ENCODE results near the gene NOS1AP.

The NOS1AP gene

GRCh38 chr1:162324396-162324795 lies 254.9 kb downstream of the NOS1AP start:
- Histone ChIP-seq H3K36me3 (ENCODE audit: control insufficient read depth, insufficient read depth, low read length) (no peaks in the 10 kb centered on the region), H3K9ac (ENCODE audit: low read depth, low read length) (no peak overlapping the region), H3K27me3 (ENCODE audit: control insufficient read depth, insufficient read depth, low read length) (no peaks in the 10 kb centered on the region), H3K4me1 (ENCODE audit: control insufficient read depth, insufficient read depth, low read length) (no peaks in the 10 kb centered on the region), H3K4me3 (ENCODE audit: low read depth, low read length) (no peak overlapping the region), H3K9me3 (ENCODE audit: control insufficient read depth, insufficient read depth, low read length) (no peaks in the 10 kb centered on the region)

- H3K36me3 ChIP-seq (ENCODE audit: control insufficient read depth, insufficient read depth, low read length): no peaks in the 10 kb centered on the region
- no peak overlapping the region for H3K9ac ChIP-seq (ENCODE audit: low read depth, low read length)
- H3K9me3 ChIP-seq (ENCODE audit: control insufficient read depth, insufficient read depth, low read length): no peaks in the 10 kb centered on the region
- no peak overlapping the region for H3K4me3 ChIP-seq (ENCODE audit: low read depth, low read length)
- no peaks in the 10 kb centered on the region for H3K27me3 ChIP-seq (ENCODE audit: control insufficient read depth, insufficient read depth, low read length)
- H3K4me1 ChIP-seq (ENCODE audit: control insufficient read depth, insufficient read depth, low read length): no peaks in the 10 kb centered on the region
These were observed 257.1 kb downstream of the NOS1AP start for GRCh38 chr1:162326559-162326958.

- no peaks in the 10 kb centered on the region for H3K9me3 ChIP-seq (ENCODE audit: control insufficient read depth, insufficient read depth, low read length)
- H3K4me1 ChIP-seq (ENCODE audit: control insufficient read depth, insufficient read depth, low read length): no peaks in the 10 kb centered on the region
- H3K36me3 ChIP-seq (ENCODE audit: control insufficient read depth, insufficient read depth, low read length): no peaks in the 10 kb centered on the region
- H3K4me3 ChIP-seq (ENCODE audit: low read depth, low read length): no peak overlapping the region
- no peak overlapping the region for H3K9ac ChIP-seq (ENCODE audit: low read depth, low read length)
- no peaks in the 10 kb centered on the region for H3K27me3 ChIP-seq (ENCODE audit: control insufficient read depth, insufficient read depth, low read length)
These were observed 257.8 kb downstream of the NOS1AP start for GRCh38 chr1:162327144-162327787.

GRCh38 chr1:162327788-162328165 lies 258.3 kb downstream of the NOS1AP start:
- Histone ChIP-seq H3K9me3 (ENCODE audit: control insufficient read depth, insufficient read depth, low read length) (no peaks in the 10 kb centered on the region), H3K4me3 (ENCODE audit: low read depth, low read length) (no peak overlapping the region), H3K36me3 (ENCODE audit: control insufficient read depth, insufficient read depth, low read length) (no peaks in the 10 kb centered on the region), H3K4me1 (ENCODE audit: control insufficient read depth, insufficient read depth, low read length) (no peaks in the 10 kb centered on the region), H3K27me3 (ENCODE audit: control insufficient read depth, insufficient read depth, low read length) (no peaks in the 10 kb centered on the region), H3K9ac (ENCODE audit: low read depth, low read length) (no peak overlapping the region)

GRCh38 chr1:162328512-162328911 lies 259.0 kb downstream of the NOS1AP start:
- Histone ChIP-seq H3K27me3 (ENCODE audit: control insufficient read depth, insufficient read depth, low read length) (no peaks in the 10 kb centered on the region), H3K9me3 (ENCODE audit: control insufficient read depth, insufficient read depth, low read length) (no peaks in the 10 kb centered on the region), H3K36me3 (ENCODE audit: control insufficient read depth, insufficient read depth, low read length) (no peaks in the 10 kb centered on the region), H3K9ac (ENCODE audit: low read depth, low read length) (no peak overlapping the region), H3K4me1 (ENCODE audit: control insufficient read depth, insufficient read depth, low read length) (no peaks in the 10 kb centered on the region), H3K4me3 (ENCODE audit: low read depth, low read length) (no peak overlapping the region)

GRCh38 chr1:162329826-162330225 lies 260.3 kb downstream of the NOS1AP start:
- Histone ChIP-seq H3K4me1 (ENCODE audit: control insufficient read depth, insufficient read depth, low read length) (peaks cover 2% of the 10 kb centered on the region), H3K9ac (ENCODE audit: low read depth, low read length) (no peak overlapping the region), H3K4me3 (ENCODE audit: low read depth, low read length) (no peak overlapping the region), H3K9me3 (ENCODE audit: control insufficient read depth, insufficient read depth, low read length) (no peaks in the 10 kb centered on the region), H3K27me3 (ENCODE audit: control insufficient read depth, insufficient read depth, low read length) (no peaks in the 10 kb centered on the region), H3K36me3 (ENCODE audit: control insufficient read depth, insufficient read depth, low read length) (no peaks in the 10 kb centered on the region)

GRCh38 chr1:162333991-162334390 lies 264.5 kb downstream of the NOS1AP start:
- peaks cover 2% of the 10 kb centered on the region for H3K4me1 ChIP-seq (ENCODE audit: control insufficient read depth, insufficient read depth, low read length)
- no peaks in the 10 kb centered on the region for H3K36me3 ChIP-seq (ENCODE audit: control insufficient read depth, insufficient read depth, low read length)
- no peak overlapping the region for H3K4me3 ChIP-seq (ENCODE audit: low read depth, low read length)
- H3K9me3 ChIP-seq (ENCODE audit: control insufficient read depth, insufficient read depth, low read length): no peaks in the 10 kb centered on the region
- no peak overlapping the region for H3K9ac ChIP-seq (ENCODE audit: low read depth, low read length)
- no peaks in the 10 kb centered on the region for H3K27me3 ChIP-seq (ENCODE audit: control insufficient read depth, insufficient read depth, low read length)

GRCh38 chr1:162335126-162335525 lies 265.6 kb downstream of the NOS1AP start:
- Histone ChIP-seq H3K9ac (ENCODE audit: low read depth, low read length) (no peak overlapping the region), H3K36me3 (ENCODE audit: control insufficient read depth, insufficient read depth, low read length) (no peaks in the 10 kb centered on the region), H3K27me3 (ENCODE audit: control insufficient read depth, insufficient read depth, low read length) (no peaks in the 10 kb centered on the region), H3K4me1 (ENCODE audit: control insufficient read depth, insufficient read depth, low read length) (peaks cover 2% of the 10 kb centered on the region), H3K4me3 (ENCODE audit: low read depth, low read length) (no peak overlapping the region), H3K9me3 (ENCODE audit: control insufficient read depth, insufficient read depth, low read length) (no peaks in the 10 kb centered on the region)

- Histone ChIP-seq H3K4me3 (ENCODE audit: low read depth, low read length) (no peak overlapping the region), H3K27me3 (ENCODE audit: control insufficient read depth, insufficient read depth, low read length) (no peaks in the 10 kb centered on the region), H3K4me1 (ENCODE audit: control insufficient read depth, insufficient read depth, low read length) (peaks cover 2% of the 10 kb centered on the region), H3K36me3 (ENCODE audit: control insufficient read depth, insufficient read depth, low read length) (no peaks in the 10 kb centered on the region), H3K9ac (ENCODE audit: low read depth, low read length) (no peak overlapping the region), H3K9me3 (ENCODE audit: control insufficient read depth, insufficient read depth, low read length) (no peaks in the 10 kb centered on the region)
These were observed 267.3 kb downstream of the NOS1AP start for GRCh38 chr1:162336621-162337285.

- H3K9me3 ChIP-seq (ENCODE audit: control insufficient read depth, insufficient read depth, low read length): no peaks in the 10 kb centered on the region
- H3K9ac ChIP-seq (ENCODE audit: low read depth, low read length): no peak overlapping the region
- H3K4me1 ChIP-seq (ENCODE audit: control insufficient read depth, insufficient read depth, low read length): no peaks in the 10 kb centered on the region
- H3K27me3 ChIP-seq (ENCODE audit: control insufficient read depth, insufficient read depth, low read length): no peaks in the 10 kb centered on the region
- H3K36me3 ChIP-seq (ENCODE audit: control insufficient read depth, insufficient read depth, low read length): no peaks in the 10 kb centered on the region
- H3K4me3 ChIP-seq (ENCODE audit: low read depth, low read length): no peak overlapping the region
These were observed 273.0 kb downstream of the NOS1AP start for GRCh38 chr1:162342452-162342983.

- H3K9ac ChIP-seq (ENCODE audit: low read depth, low read length): no peak overlapping the region
- H3K36me3 ChIP-seq (ENCODE audit: control insufficient read depth, insufficient read depth, low read length): no peaks in the 10 kb centered on the region
- H3K9me3 ChIP-seq (ENCODE audit: control insufficient read depth, insufficient read depth, low read length): no peaks in the 10 kb centered on the region
- no peaks in the 10 kb centered on the region for H3K27me3 ChIP-seq (ENCODE audit: control insufficient read depth, insufficient read depth, low read length)
- H3K4me1 ChIP-seq (ENCODE audit: control insufficient read depth, insufficient read depth, low read length): no peaks in the 10 kb centered on the region
- no peak overlapping the region for H3K4me3 ChIP-seq (ENCODE audit: low read depth, low read length)
These were observed 274.0 kb downstream of the NOS1AP start for GRCh38 chr1:162343470-162343869.

GRCh38 chr1:162347281-162347680 lies 277.8 kb downstream of the NOS1AP start:
- Histone ChIP-seq H3K4me3 (ENCODE audit: low read depth, low read length) (no peak overlapping the region), H3K9me3 (ENCODE audit: control insufficient read depth, insufficient read depth, low read length) (no peaks in the 10 kb centered on the region), H3K27me3 (ENCODE audit: control insufficient read depth, insufficient read depth, low read length) (no peaks in the 10 kb centered on the region), H3K4me1 (ENCODE audit: control insufficient read depth, insufficient read depth, low read length) (no peaks in the 10 kb centered on the region), H3K36me3 (ENCODE audit: control insufficient read depth, insufficient read depth, low read length) (no peaks in the 10 kb centered on the region), H3K9ac (ENCODE audit: low read depth, low read length) (no peak overlapping the region)
